Type B pancreatic cell (in vitro differentiated cells): ENCODE results near the gene NCAPH2. TPM values are rescaled to one million over a fixed set of nuclear protein-coding genes. Genes with fewer than 3 reads are reported as not detected.

Experiments used
- DNase-seq: peaks from one replicate; pipeline ENCODE4 v3.0.0; 2021; ENCODE audit warnings: mixed read lengths; ENCODE audit not compliant: unreplicated experiment; ENCODE audit errors: extremely low spot score
- H3K27ac Mint-ChIP-seq: 2 replicates; pipeline ENCODE4 v1.8.0; 2021; ENCODE audit warnings: mild to moderate bottlenecking, mixed read lengths
- H3K27me3 Mint-ChIP-seq: 2 replicates; pipeline ENCODE4 v1.8.0; 2021; ENCODE audit warnings: mixed read lengths
- H3K36me3 Mint-ChIP-seq: 2 replicates; pipeline ENCODE4 v1.8.0; 2021; ENCODE audit warnings: mixed read lengths
- H3K4me1 Mint-ChIP-seq: one replicate; pipeline ENCODE4 v1.8.0; 2021; ENCODE audit warnings: mixed read lengths; ENCODE audit not compliant: unreplicated experiment
- H3K4me3 Mint-ChIP-seq: 2 replicates; pipeline ENCODE4 v1.8.0; 2021; ENCODE audit warnings: mild to moderate bottlenecking, mixed read lengths
- H3K9me3 Mint-ChIP-seq: 2 replicates; pipeline ENCODE4 v1.8.0; 2021; ENCODE audit warnings: mixed read lengths
- CTCF ChIP-seq: fragments of 200-600 bp; sonication (generic); conservative IDR thresholded peaks from 2 replicates; pipeline ENCODE4 v1.5.0; 2021; ENCODE audit warnings: antibody characterized with exemption, mild to moderate bottlenecking
- total RNA-seq: library from RNA; stranded (reverse); gene quantifications from 2 replicates; pipeline ENCODE4 v1.2.1, GENCODE V29; 2021; ENCODE audit warnings: low replicate concordance

The NCAPH2 gene
- total RNA-seq, 1 donor from 2014 or later = 75.2 TPM

DNA sequence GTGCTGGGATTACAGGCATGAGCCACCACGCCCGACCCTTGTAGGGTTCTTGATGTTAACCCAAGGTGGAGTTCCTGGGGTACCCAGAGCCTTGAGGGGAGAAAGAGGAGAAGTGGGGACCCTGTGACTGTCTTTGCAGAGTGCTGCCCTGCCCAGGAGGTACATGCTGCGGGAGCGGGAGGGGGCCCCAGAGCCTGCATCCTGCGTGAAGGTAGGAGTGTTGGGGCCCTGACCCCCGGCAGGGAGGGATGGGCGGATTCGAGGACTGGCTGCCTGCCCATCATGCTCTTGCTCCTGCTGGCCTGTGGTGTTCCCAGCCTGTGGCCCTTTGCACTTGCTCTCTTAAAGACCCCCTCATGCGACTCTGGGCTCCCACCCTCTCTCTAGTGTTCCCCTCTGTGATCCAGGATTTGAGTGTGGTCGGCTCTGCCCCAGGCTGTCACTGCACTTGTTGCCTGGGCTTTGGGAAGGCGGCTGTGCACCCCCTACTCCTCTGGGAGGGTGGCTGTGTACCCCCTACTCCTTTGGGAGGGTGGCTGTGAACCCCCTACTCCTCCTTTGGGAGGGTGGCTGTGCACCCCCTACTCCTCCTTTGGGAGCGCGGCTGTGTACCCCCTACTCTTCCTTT is 12.9 kb downstream of the NCAPH2 start:
- Mint-ChIP-seq H3K9me3 (no peaks in the 10 kb centered on the region), H3K4me1 (peaks cover 6% of the 10 kb centered on the region), H3K36me3 (peaks cover 8% of the 10 kb centered on the region), H3K4me3 (no peak overlapping the region), H3K27me3 (peaks cover 2% of the 10 kb centered on the region), H3K27ac (no peak overlapping the region)
- no peak for TF ChIP-seq CTCF
- DNase-seq = no peak

DNA sequence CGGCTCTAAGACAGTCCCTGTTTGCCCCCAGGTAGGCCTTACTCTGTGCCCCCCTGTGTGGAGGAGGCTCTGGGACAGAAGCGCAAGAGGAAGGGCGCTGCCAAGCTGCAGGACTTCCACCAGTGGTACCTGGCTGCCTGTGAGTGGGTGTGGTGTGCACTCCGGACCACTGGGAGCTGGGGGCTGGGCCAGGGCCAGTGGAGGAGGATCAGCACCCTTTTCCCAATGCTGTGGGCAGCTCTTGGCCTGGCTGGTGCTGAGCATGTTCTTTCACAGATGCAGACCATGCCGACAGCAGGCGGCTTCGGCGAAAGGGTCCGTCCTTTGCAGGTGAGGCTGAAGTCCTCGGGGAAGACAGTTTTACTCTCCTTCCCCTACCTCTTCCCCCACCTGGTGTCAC is 13.7 kb downstream of the NCAPH2 start:
- DNase-seq = no peak
- TF ChIP-seq CTCF = no peak
- Mint-ChIP-seq H3K27me3 (peaks cover 2% of the 10 kb centered on the region), H3K4me3 (no peak overlapping the region), H3K36me3 (peaks cover 8% of the 10 kb centered on the region), H3K4me1 (peaks cover 6% of the 10 kb centered on the region), H3K9me3 (no peaks in the 10 kb centered on the region), H3K27ac (no peak overlapping the region)

DNA sequence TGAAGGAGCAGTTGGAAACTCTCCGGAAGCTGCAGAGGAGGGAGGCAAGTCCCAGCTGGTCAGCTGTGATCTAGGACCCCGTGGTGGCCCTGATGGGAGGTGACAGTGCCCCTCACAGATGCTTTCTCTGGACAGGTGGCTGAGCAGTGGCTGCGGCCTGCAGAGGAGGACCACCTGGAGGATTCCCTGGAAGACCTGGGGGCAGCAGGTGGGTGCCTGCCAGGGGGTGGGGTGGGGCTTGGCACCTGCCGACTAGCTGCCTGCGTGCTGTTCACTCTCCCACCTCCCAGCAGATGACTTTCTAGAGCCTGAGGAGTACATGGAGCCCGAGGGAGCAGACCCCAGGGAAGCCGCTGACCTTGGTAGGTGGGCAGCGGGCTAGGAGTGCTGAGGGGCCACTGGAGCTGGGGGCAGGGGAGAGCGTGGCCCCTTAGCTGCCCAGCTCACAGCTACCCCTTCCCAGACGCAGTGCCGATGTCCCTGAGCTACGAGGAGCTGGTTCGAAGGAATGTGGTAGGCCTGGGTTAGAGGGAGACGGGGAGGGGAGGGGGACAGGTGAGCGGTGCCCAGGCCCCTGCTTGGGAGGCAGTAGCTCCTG is 14.3 kb downstream of the NCAPH2 start:
- Mint-ChIP-seq H3K36me3 (peaks cover 8% of the 10 kb centered on the region), H3K4me3 (no peak overlapping the region), H3K4me1 (peaks cover 6% of the 10 kb centered on the region), H3K27me3 (peaks cover 2% of the 10 kb centered on the region), H3K27ac (no peak overlapping the region), H3K9me3 (no peaks in the 10 kb centered on the region)
- no peak for DNase-seq
- TF ChIP-seq CTCF = no peak

DNA sequence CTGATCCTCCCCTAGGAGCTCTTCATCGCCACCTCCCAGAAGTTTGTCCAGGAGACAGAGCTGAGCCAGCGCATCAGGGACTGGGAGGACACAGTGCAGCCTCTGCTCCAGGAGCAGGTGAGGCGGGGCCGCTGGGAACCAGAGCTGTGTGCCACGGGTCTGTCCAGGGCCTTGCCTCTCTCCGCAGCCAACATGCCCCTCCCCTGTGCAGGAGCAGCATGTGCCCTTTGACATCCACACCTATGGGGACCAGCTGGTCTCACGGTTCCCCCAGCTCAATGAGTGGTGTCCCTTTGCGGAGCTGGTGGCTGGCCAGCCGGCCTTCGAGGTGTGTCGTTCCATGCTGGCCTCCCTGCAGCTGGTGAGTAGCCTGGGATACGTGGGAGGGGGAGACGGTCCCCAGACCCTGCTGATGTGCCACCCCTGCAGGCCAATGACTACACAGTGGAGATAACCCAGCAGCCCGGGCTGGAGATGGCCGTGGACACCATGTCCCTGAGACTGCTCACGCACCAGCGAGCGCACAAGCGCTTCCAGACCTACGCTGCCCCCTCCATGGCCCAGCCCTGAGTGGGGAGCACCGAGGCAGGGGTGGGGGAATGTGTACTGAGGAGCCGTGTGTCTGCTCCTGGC is 14.9 kb downstream of the NCAPH2 start:
- TF ChIP-seq CTCF = no peak
- H3K9me3 Mint-ChIP-seq = no peaks in the 10 kb centered on the region
- peaks cover 8% of the 10 kb centered on the region for H3K27me3 Mint-ChIP-seq
- no peak for DNase-seq
- H3K27ac Mint-ChIP-seq = no peak overlapping the region
- H3K36me3 Mint-ChIP-seq = peaks cover 8% of the 10 kb centered on the region
- H3K4me3 Mint-ChIP-seq = peak overlapping the region; percentile 60
- H3K4me1 Mint-ChIP-seq = peaks cover 6% of the 10 kb centered on the region

- Mint-ChIP-seq H3K27ac (no peak overlapping the region), H3K4me3 (peak overlapping the region; percentile 60), H3K36me3 (peaks cover 8% of the 10 kb centered on the region), H3K4me1 (peaks cover 6% of the 10 kb centered on the region), H3K9me3 (no peaks in the 10 kb centered on the region), H3K27me3 (peaks cover 13% of the 10 kb centered on the region)
- no peak for DNase-seq
- TF ChIP-seq CTCF = no peak
Observed at GRCh38 chr22:50523458-50523805, 15.4 kb downstream of the NCAPH2 start.
